WTC11 (cell line): Measurements from ENCODE around the gene KCNT1.

ENCODE experiments used
- HMGA2 ChIP-seq: fragments of 250-450 bp; sonication (Bioruptor Pico); IDR thresholded peaks from 2 replicates; pipeline ENCODE4 v1.4.0; 2021; ENCODE audit warnings: mild to moderate bottlenecking, moderate library complexity
- NR3C1 ChIP-seq: sonication (generic); formaldehyde crosslinking; conservative IDR thresholded peaks from 2 replicates; pipeline ENCODE4 v1.8.1; 2023; ENCODE audit warnings: low read depth, mild to moderate bottlenecking, missing genetic modification reagents
- RELA ChIP-seq: sonication (generic); formaldehyde crosslinking; IDR thresholded peaks from 2 replicates; pipeline ENCODE4 v1.8.1; 2022; ENCODE audit warnings: missing genetic modification reagents, mild to moderate bottlenecking, borderline replicate concordance
- SMAD4 ChIP-seq: sonication (generic); formaldehyde crosslinking; IDR thresholded peaks from 2 replicates; pipeline ENCODE4 v1.8.0; 2022; ENCODE audit warnings: mild to moderate bottlenecking, missing genetic modification reagents
- TF ChIP-seq, protein P1 (sequence below): fragments of 200-600 bp; IDR thresholded peaks from 2 replicates; pipeline ENCODE4 v1.8.0; 2022; ENCODE audit warnings: antibody characterized with exemption

DNA sequence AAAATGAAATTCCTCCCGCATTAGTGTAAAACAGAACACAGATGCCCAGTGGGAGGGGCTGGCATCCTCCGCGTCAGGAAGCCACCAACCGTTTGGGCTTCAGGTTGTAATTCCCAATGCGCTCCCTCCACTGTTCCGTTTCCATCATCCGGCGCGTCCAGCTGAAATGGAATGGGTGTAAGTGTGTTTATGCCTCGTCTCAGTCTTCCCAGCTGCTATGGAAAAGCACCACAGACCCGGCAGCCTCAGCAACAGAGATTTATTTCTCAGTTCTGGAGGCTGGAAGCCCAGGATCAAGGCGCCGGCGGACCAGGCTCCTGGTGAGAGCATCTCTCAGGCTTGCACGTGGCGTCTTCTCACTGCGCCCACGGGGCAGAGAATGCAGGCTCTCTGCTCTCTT, 20.4 kb downstream of the KCNT1 start:
- TF ChIP-seq, protein P1, sequence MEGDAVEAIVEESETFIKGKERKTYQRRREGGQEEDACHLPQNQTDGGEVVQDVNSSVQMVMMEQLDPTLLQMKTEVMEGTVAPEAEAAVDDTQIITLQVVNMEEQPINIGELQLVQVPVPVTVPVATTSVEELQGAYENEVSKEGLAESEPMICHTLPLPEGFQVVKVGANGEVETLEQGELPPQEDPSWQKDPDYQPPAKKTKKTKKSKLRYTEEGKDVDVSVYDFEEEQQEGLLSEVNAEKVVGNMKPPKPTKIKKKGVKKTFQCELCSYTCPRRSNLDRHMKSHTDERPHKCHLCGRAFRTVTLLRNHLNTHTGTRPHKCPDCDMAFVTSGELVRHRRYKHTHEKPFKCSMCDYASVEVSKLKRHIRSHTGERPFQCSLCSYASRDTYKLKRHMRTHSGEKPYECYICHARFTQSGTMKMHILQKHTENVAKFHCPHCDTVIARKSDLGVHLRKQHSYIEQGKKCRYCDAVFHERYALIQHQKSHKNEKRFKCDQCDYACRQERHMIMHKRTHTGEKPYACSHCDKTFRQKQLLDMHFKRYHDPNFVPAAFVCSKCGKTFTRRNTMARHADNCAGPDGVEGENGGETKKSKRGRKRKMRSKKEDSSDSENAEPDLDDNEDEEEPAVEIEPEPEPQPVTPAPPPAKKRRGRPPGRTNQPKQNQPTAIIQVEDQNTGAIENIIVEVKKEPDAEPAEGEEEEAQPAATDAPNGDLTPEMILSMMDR = no peak
- TF ChIP-seq RELA (CRISPR knock-in tag) (no peak), NR3C1 (CRISPR knock-in tag) (no peak), SMAD4 (CRISPR knock-in tag) (no peak), HMGA2 (CRISPR knock-in tag) (no peak)
